ENCODE results near the gene PRSS33.

The PRSS33 gene

DNA sequence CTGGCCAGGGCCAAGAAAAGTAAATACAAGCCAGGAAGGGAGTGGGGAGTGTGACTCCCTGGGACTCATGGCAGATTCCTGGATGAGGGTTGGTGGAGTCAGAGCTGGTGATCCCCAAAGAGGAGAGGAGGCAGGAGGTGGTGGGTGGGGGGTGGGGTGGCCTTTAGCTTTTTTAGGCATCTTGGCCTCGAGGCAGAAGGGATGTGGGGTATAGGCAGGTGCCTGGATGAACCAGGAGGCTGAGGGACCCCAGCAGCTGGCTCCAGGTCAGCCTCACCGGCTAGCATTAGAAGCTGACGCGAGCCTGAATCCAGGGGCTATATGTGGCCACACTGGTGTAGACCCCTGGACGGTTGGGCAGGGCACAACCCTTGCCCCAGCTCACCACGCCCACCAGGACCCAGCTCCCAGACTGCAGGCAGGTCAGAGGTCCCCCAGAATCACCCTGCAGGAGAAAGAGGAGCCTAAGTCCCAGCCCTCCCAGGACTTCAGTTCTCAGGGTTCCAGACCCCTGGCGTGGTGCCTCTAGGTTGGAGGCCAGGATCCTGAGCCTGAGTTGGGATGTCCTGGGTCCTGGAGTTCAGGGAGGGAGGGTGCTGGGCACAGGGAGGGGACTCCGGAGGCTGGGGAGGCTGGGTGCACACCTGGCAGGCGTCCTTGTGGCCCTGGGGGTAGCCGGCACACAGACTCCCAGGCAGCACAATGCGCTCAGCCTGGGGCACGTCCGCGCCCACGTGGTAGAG is 2.8 kb downstream of the PRSS33 start:
- CTCF ChIA-PET = interaction anchor here (1.0 kb wide), 1 partner anchor 10 kb away, joined by 3 read pairs; no protein-coding TSS in a partner anchor
- TF ChIP-seq NFRKB (IDR thresholded peaks at IDR 0.05) = no peak
- TF ChIP-seq ELF4 (IDR thresholded peaks at IDR 0.05) = no peak
- no peak for TF ChIP-seq ARNT (IDR thresholded peaks at IDR 0.05)
- no peak for TF ChIP-seq FOXK2 (IDR thresholded peaks at IDR 0.05)
- TF ChIP-seq BHLHE40 (IDR thresholded peaks at IDR 0.05; ENCODE audit: borderline replicate concordance) = no peak
- TF ChIP-seq TARDBP (IDR thresholded peaks at IDR 0.05) = no peak
- TF ChIP-seq, protein P1, sequence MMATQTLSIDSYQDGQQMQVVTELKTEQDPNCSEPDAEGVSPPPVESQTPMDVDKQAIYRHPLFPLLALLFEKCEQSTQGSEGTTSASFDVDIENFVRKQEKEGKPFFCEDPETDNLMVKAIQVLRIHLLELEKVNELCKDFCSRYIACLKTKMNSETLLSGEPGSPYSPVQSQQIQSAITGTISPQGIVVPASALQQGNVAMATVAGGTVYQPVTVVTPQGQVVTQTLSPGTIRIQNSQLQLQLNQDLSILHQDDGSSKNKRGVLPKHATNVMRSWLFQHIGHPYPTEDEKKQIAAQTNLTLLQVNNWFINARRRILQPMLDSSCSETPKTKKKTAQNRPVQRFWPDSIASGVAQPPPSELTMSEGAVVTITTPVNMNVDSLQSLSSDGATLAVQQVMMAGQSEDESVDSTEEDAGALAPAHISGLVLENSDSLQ (IDR thresholded peaks at IDR 0.05) = no peak
- TF ChIP-seq L3MBTL2 (conservative IDR thresholded peaks at IDR 0.05) = no peak
- no peak for TF ChIP-seq LEF1 (IDR thresholded peaks at IDR 0.05; ENCODE audit: borderline replicate concordance)
- no peak for TF ChIP-seq FOXM1 (IDR thresholded peaks at IDR 0.05; ENCODE audit: borderline replicate concordance)
- TF ChIP-seq SUZ12 (IDR thresholded peaks at IDR 0.05) = no peak
- no peak for TF ChIP-seq FOXA1 (IDR thresholded peaks at IDR 0.05)
- DNase-seq (ENCODE audit: extremely low spot score) = no peak
- POLR2A ChIA-PET = interaction anchor here (1.2 kb wide), 1 partner anchor 10 kb away, joined by 3 read pairs; no protein-coding TSS in a partner anchor

DNA sequence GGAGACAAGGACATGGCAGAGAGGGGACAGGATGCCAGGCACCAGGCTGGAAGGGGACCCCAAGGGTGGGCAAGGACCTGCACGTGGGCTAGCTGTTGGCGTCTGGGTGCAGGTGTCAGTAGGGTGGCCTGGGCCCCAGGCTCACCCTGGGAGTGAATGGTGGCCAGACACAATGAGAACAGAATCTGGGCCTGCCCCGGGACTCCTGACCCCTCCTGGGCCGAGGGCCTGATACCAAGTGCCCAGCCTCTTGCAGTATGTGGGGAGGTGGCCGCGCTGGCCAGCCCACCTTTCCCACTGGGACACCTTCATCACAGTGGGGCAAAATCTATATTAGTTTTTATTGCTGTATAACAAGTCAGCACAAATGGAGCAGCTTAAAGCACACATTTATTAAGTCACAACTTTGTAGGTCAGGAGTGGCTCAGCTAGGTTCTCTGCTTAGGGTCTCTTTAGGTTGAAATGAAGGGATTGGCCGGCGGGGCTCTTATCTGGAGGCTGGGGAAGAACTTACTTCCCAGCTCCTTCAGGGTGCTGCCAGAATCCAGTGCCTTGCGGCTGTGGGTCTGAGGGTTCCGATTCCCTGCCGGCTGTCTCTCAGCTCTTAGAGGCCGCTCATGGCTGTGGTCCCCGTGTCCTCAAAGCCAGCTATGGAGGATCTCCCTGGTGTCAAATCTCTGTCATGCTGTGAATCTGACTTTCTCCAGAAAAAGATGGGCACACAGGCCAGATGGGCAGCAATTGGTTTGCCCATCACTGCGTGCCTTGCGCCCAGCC is 3.6 kb downstream of the PRSS33 start:
- DNase-seq (ENCODE audit: extremely low spot score) = no peak
- ChIA-PET POLR2A (interaction anchor here (0.8 to 1.2 kb wide), 2 partner anchors 11 to 143 kb away, joined by 3 read pairs; no protein-coding TSS in a partner anchor), CTCF (interaction anchor here (0.6 to 1.0 kb wide), 2 partner anchors 10 to 1618 kb away, joined by 3 read pairs; no protein-coding TSS in a partner anchor)
- TF ChIP-seq ELF4 (IDR thresholded peaks at IDR 0.05) (no peak), ARNT (IDR thresholded peaks at IDR 0.05) (no peak), BHLHE40 (IDR thresholded peaks at IDR 0.05; ENCODE audit: borderline replicate concordance) (no peak)

DNA sequence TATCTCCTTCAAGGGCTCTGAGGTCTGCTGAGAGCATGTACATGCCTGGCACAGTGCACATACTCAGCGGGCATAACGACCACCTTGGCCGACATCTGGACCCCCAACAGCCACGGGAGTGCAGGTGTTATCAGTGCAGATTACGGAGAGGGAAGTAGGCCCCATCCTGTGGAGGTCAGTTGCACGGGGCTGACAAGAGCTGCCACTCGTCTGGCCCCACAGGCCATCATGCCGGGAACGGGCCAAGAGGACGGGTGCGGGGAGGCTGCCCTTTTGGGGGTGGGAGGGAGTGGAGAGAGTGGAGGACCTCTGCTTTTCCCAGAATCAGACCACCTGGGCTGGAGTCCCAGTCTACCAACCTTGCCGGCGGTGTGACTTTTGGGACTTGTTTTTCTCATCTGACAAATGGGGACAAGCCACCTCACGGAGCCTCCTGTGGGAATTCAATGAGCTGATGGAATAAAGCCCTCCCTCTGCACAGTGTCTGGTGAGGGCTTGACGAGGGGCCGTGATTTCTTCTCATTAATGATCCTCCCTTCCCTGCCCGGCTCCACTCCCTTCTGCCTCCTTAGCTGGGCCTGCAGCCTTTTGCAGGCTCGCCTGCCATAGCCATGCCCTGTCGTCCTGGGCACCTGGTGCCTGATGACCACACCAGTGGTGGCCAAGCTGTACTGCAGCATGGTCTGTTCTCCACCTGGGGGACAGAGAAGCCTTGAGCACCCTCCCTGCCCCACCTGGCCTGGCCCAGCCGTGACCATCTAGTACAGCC is 4.6 kb downstream of the PRSS33 start:
- no peak for TF ChIP-seq TARDBP (IDR thresholded peaks at IDR 0.05)
- TF ChIP-seq NFRKB (IDR thresholded peaks at IDR 0.05) = no peak
- no peak for DNase-seq (ENCODE audit: extremely low spot score)
- POLR2A ChIA-PET = interaction anchor here (0.8 to 1.2 kb wide), 2 partner anchors 12 to 144 kb away, joined by 3 read pairs; no protein-coding TSS in a partner anchor
- CTCF ChIA-PET = no interaction called here

GRCh38 chr16:2779978-2780898 is 7.1 kb downstream of the PRSS33 start:
- CTCF ChIA-PET = no interaction called here
- POLR2A ChIA-PET = interaction anchor here (0.9 to 3.2 kb wide), 4 partner anchors 7 to 28 kb away, joined by 3 to 32 read pairs (median 13); partner anchors contain the start of genes PRSS33 and SRRM2
- DNase-seq (ENCODE audit: extremely low spot score) = no peak
- TF ChIP-seq, protein P1 (IDR thresholded peaks at IDR 0.05) = no peak
- TF ChIP-seq L3MBTL2 (conservative IDR thresholded peaks at IDR 0.05) (no peak), SUZ12 (IDR thresholded peaks at IDR 0.05) (no peak)

DNA sequence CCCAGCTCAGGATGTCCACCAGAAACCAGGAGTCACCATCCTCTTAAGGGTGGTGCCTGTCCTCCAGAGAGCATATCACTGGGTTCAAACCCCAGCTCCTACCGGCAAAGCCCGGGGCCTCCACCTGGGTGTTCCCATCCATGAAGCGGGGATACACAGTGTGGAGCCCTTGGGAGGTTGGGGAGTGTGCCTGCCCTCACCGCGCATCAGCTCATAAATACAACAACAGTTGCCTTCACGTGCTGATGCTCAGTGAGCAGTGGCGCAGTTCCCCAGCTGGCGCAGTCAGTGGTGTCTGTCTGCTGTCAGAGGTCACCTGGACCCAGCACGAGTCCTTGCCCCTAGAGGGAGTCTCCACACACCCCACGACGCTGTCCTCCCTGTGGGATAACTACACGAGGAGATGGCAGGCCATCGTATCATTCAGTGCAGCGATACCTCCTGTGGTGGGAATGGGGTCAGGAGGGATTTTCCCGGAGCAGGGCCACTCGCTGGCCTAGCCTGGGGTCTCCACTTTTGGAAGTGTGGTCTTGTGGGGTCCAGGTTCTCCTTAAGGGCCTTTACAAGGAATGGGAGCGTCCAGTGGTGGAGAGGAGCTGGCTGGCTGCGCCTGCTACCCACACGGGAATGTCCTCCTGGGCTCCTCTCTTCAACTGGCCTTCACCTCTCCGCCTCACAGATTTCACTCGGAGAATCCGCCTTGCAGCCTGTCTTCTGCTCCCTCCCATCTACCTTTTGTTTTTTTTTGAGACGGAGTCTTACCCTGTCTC is 8.0 kb downstream of the PRSS33 start:
- CTCF ChIA-PET = no interaction called here
- TF ChIP-seq ELF4 (IDR thresholded peaks at IDR 0.05) (no peak), FOXA1 (IDR thresholded peaks at IDR 0.05) (no peak)
- DNase-seq (ENCODE audit: extremely low spot score) = no peak
- POLR2A ChIA-PET = interaction anchor here (0.6 to 3.2 kb wide), 17 partner anchors 8 to 631 kb away, joined by 3 to 32 read pairs (median 4); partner anchors contain the start of genes PRSS33, PRSS41 and SRRM2

- no peak for TF ChIP-seq ARNT (IDR thresholded peaks at IDR 0.05)
- TF ChIP-seq L3MBTL2 (conservative IDR thresholded peaks at IDR 0.05) = no peak
- no peak for DNase-seq (ENCODE audit: extremely low spot score)
- CTCF ChIA-PET = no interaction called here
- POLR2A ChIA-PET = interaction anchor here (0.6 to 3.2 kb wide), 20 partner anchors 9 to 631 kb away, joined by 3 to 32 read pairs (median 4); partner anchors contain the start of genes PDPK1, PRSS33, PRSS41 and SRRM2
These were observed 8.8 kb downstream of the PRSS33 start for GRCh38 chr16:2778630-2778958.
